Activated T-helper 9 cell treated with anti-CD3 and anti-CD28 coated beads, Interleukin-2, amount 50 U/mL, for 16 hours (primary cell): ENCODE measurements around the gene CHST12.
"Not testable (repeated sequence)": the region's sequence is repeated elsewhere in the genome, so short reads cannot be mapped to it uniquely, and the experiment has no call there.

Experiments
- DNase-seq: peaks from one replicate; pipeline ENCODE4 v3.0.0-alpha.2; 2020; ENCODE audit warnings: low read depth

CHST12 gene

DNA sequence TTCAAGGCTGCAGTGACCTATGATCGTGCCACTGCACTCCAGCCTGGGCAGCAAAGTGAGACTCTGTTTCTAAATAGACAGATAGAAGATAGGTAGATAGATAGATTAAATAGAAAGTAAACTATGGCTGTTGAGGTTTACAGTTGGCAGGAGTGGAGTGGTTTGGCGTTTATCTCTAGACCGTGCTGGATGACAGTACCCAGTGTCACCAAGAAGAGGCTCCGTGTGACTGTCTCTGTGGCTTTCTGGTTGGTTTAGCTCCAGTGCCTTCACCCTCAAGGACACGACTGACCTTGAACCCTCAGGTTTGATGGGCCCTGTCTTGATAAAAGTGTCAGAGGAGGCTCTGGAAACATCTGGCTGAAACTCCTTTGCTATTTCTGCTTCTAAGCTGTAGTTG lies 31.7 kb downstream of the CHST12 start:
- no peak for DNase-seq

DNA sequence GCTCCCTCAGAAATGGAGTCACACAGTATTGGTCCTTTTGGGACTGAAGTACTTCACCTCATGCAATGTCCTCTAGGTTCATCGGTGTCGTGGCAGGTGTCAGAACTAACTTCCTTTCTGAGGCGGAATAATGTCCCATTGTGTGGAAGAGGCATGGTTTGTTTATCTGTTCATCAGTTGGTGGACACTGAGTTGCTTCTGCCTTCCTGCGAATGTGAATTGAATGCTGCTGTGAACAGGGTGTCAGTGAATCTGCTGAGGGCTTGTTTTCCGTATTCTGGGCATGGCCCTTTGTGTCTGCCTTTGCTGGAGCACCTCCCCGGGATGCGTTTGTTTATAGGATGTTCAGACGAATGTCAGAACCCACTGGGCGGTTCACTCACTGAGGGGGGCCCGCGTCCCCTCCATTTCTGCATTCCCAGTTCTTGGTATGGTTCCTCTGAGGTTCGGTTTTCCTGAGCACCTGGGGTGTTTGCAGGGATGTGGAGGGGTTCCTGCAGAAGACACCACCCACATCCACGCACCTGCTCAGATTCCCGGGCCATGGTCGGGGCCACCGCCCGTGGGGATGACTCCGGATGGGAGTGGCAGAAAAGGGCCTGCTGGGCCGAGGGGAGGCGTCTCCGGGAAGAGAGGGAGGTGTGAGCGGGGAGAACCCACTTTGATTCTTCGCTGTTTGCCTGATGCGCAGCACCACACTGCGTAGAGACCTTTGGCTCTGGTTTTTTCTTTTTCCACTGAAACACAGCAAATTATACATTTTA lies 33.1 kb downstream of the CHST12 start:
- DNase-seq, result no peak

DNA sequence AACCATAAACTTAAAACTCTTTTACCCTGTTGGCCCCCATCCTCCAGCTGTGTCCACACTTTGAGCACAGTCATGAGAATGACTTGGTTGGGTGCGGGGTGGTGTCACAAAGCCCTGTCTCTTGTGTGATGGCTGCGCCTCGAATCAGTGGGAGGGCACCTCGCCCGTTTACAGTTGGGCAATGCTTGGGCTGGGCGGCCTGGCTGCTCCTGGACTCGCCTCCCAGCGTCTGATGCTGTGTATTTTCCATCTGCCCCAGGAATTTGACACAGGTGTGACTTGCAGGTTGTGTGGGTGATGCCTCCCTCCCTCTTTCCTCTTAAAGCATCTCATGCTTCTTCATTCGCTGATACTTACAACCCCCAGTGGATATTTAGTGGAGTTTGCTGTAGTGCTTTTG lies 33.7 kb downstream of the CHST12 start:
- DNase-seq, result no peak

GRCh38 chr7:2437537-2438148 lies 34.2 kb downstream of the CHST12 start:
- DNase-seq, result no peak

- DNase-seq, result no peak
These were observed 34.8 kb downstream of the CHST12 start for GRCh38 chr7:2438186-2438585.

GRCh38 chr7:2438775-2439174 lies 35.4 kb downstream of the CHST12 start:
- DNase-seq, result no peak

DNA sequence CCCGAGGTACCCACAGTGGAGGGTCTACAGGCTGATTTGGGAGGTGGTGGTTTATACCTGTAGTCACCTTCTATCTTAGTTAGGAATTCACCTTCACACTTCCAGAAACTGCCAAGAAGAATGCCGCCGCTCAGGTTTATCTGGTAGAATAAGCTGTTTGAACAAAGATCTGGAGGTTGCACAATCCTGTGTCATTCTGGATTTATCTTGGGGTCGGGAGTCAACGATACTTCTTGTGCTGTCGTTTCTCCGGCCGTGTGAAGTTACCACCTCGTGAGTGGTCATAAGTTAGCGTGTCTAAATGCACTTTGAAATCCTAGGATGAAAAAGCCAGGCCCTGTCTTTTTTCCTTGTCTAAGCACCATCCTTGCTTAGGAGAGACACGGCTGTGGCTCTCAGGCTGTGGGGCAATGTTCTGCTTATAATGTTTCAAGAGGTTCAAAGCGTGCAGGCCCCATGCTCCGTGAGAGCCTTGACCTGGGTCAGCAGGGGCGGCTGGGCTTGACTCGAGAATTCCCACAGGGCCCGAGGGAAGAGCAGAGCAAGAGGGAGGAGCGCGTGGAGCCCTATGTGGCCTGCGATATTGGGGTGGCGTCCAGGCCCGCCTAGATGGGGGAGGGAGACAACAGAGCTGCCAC lies 37.3 kb downstream of the CHST12 start:
- no peak for DNase-seq

DNA sequence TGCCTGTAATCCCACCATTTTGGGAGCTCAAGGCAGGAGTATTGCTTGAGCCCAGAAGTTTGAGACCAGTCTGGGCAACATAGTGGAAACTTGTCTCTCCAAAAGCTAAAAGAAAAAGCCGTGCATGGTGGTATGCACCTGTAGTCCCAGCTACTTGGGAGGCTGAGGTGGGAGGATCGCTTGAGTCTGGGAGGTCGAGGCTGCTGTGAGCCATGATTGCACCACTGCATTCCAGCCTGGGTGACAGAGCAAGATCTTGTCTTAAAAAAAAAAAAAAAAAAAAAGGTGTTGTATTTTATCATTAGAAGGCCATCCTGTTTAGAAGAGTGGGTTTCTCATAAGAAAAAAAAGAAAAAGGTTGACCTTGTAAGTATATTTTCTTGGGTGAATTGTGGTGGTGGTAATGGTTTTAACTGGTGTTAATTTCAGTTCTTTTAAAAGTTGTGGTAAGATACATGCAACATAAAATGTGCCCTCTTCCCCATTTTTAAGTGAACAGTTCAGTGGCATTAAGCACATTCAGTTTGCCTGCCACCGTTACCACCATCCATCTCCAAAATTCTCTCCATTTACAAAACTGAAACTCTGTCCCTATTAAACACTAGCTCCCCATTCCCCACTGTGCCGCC lies 38.1 kb downstream of the CHST12 start:
- DNase-seq, result no peak

DNA sequence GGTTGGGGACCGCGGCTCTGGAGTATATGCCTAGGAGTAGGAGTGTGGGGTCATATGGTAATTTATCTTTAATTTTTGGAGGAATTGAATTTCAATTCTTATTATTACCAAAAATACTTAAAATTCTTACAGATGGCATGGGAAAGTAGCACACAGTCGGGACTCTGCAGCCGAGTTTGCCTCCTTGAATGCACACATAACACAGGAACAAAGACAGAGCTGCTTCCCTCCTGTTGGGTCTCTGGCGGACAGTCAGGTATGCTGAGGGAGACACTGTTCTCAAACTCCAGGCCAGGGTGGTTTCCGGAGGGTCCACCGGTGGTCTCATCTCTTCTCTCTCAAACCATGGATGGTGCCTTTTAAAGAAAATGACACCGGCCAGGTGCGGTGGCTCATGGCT lies 40.1 kb downstream of the CHST12 start:
- no peak for DNase-seq

GRCh38 chr7:2444476-2444875 lies 41.1 kb downstream of the CHST12 start:
- no peak for DNase-seq

- no peak for DNase-seq
These were observed 41.6 kb downstream of the CHST12 start for GRCh38 chr7:2445047-2445446.

DNA sequence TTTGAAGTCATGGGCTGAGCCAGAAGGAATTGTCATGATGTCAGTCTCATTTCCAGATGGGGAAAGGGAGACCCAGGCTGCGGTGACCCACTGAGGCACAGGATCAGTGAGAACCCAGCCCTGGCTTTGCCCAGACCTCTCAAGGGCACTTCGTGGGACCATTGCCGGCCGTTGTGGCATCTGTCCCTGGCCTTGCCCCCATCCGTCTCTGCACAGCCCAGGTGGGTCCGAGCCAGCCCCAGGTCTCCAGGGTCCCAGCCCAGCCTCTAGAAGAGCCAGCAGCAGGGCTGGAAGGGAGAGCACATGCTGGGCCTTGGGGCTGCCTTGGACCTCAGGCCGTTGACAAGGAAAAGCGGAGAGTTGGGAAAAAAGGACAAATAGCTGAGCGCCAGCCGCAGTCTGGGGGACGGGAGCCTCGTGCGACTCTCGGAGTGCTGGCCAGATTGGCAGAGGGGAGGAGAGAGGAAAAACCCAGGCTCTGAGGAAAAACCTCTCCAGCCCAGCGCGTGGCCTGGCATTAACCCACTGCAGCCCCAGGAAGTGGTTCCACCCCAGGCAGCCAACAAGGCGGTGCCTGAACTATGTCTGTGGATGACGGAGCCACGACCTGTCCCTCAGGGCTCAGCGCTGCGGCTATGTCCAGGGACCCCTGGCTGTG lies 42.6 kb downstream of the CHST12 start:
- no peak for DNase-seq

DNA sequence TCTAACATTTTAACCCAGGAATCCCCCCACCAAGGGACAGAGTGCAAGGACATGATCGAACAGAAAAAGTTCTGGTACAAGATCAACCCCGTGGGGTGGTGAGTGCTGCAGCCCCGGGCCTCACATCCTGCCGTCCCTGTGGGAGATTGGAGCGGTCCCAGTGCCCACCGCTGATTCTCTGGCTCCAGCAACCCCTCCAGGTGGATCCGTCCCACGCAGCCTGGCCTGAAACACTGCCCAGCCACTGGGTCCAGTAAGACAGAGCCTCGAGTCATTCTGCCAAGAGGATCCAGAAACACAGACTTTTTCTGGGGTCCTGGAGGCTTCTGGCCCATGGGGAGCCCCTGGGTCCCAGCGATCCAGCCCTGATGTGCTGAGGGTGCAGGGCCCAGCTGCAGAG lies 43.3 kb downstream of the CHST12 start:
- no peak for DNase-seq

- DNase-seq, result no peak
These were observed 47.0 kb downstream of the CHST12 start for GRCh38 chr7:2450198-2451107.

GRCh38 chr7:2451171-2452073 lies 48.0 kb downstream of the CHST12 start:
- peak; percentile 65 for DNase-seq

- no peak for DNase-seq
These were observed 48.7 kb downstream of the CHST12 start for GRCh38 chr7:2452074-2452507.

- DNase-seq, result no peak
These were observed 49.3 kb downstream of the CHST12 start for GRCh38 chr7:2452643-2453270.

- not testable (repeated sequence) for DNase-seq
These were observed 50.4 kb downstream of the CHST12 start for GRCh38 chr7:2453849-2454248.

DNA sequence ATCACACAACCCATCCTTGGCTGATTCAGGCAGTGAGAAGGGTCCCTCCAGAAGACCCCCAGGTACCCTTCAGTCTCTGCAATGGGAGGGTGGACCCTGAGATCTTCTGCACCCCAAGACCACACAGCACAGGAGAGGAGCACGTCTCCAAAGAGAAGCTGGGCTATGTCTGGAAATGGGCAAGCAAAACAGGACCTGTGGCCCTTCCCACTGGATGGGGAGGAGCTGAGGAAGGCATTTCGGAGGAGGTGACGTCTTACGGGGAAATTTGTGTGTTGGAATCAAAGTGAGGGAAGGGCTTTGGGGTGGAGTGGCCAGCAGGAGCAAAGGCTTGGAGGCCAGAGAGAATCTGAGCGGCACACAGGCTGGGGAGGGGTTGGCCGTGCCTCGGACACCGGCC lies 56.3 kb downstream of the CHST12 start:
- DNase-seq, result no peak

DNA sequence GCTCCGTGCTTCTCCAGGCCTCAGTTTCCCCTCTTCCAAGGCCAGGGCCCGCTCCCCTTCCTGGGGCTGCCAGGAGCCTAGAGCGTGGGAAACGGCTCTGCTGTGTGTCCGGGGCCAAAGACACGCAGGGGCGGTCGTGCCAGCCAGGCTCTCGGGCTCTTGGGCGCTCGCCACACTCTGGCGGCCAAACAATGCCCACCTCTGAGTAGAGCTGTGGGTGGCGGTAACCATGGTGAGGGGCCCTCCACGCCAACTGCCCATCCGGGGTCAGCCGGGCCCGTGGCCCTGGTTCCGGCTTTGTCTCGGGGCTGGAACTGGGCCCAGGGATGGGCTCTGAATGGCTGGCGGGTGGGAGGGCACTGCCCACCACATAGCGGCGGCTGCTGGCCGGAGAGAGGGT lies 56.8 kb downstream of the CHST12 start:
- no peak for DNase-seq
